PFSK-1 (cell line): ENCODE data around the gene PSMA3.

ENCODE experiments used
- FOXP2 ChIP-seq: optimal IDR thresholded peaks from 2 replicates; pipeline ENCODE3; 2011; ENCODE audit warnings: borderline replicate concordance, control low read depth, inconsistent platforms; ENCODE audit not compliant: insufficient read depth; ENCODE audit errors: extremely low read length, extremely low read depth
- POLR2AphosphoS5 ChIP-seq: IDR thresholded peaks from 2 replicates; pipeline ENCODE4 v1.6.1; 2012; ENCODE audit warnings: low read depth, mild to moderate bottlenecking, control low read depth, low read length, moderate library complexity
- SIN3A ChIP-seq: IDR thresholded peaks from 2 replicates; pipeline ENCODE4 v1.6.1; 2012; ENCODE audit warnings: mild to moderate bottlenecking, low read length, moderate library complexity, borderline replicate concordance; ENCODE audit not compliant: insufficient read depth
- TAF1 ChIP-seq: IDR thresholded peaks from 2 replicates; pipeline ENCODE4 v1.6.1; 2012; ENCODE audit warnings: low read length, control low read depth, borderline replicate concordance; ENCODE audit not compliant: insufficient read depth
- TF ChIP-seq, protein P1 (sequence below), 2 experiments: IDR thresholded peaks; 2 replicates each; pipeline versions ENCODE4 v1.6.1 to v1.8.0; 2011 to 2012; ENCODE audit warnings: low read depth in 2 of 2, low read length in 2 of 2, control low read depth in 1 of 2, inconsistent platforms in 1 of 2, mild to moderate bottlenecking in 1 of 2, moderate library complexity in 1 of 2; ENCODE audit not compliant: insufficient read depth in 1 of 2

Gene PSMA3

DNA sequence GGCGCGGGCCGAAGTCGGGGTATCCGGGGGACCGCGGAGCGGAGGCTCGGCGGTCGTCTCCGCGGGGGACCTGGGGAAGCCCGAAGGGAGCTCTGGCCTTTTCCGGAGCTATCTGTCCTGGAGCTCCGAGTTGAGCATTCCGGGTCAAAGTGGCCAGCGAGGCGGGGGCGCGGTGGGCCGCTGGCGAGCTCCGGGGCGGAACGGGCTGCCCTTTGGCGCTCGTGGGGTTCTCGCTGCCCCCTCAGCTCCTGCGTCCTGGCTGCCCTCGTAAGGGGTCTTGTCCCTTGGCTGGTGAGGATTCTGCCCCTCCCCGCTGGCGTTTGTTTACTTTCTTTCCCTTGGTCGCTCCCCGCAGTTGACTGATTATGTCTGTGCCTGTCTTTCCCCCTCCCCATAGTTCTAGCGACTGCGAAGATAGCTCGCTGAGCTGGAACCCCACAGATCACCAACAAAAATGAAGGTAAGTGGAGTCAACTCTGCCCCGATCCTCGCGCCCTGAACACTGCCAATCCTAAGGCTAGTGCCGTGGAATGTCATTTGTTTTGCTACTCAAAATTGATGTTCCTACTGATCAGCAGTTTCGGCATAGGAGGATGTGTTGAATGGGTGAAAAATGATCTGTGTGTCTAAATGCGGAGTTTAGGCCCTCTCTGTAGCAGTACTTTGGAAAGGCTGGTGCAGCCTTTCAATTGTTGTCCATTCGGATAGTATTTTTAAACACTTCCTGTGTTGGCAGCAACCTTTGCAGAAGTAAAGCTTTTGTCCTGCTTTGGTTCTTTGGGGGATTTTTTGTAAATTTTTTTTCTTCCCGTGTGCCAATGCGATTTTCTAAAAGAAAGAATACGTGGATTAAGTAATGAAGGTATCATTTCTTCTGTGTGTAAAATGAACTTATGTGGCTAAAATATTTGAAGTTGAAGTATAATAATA, 55.0 kb downstream of the PSMA3 start:
- TF ChIP-seq FOXP2: no peak
- peak; percentile 11; the same call in 1 of the 2 replicates for TF ChIP-seq SIN3A

DNA sequence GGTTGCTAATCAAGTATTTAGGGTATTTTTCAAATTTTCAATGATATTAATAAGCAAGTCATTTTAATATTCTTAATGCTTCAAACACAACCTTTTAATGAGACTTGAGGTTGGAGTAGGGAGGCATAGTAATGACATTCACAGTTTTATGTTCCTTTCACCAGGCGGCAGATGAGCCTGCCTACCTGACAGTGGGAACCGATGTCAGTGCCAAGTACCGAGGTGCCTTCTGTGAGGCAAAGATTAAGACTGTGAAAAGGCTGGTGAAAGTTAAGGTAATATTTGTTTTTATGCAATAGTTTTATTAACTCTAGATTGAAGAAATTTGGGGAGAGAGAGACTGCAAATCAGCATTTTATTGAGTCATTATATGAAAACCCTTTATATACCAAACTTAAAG, 56.8 kb downstream of the PSMA3 start:
- no peak for TF ChIP-seq SIN3A
- TF ChIP-seq, protein P1, sequence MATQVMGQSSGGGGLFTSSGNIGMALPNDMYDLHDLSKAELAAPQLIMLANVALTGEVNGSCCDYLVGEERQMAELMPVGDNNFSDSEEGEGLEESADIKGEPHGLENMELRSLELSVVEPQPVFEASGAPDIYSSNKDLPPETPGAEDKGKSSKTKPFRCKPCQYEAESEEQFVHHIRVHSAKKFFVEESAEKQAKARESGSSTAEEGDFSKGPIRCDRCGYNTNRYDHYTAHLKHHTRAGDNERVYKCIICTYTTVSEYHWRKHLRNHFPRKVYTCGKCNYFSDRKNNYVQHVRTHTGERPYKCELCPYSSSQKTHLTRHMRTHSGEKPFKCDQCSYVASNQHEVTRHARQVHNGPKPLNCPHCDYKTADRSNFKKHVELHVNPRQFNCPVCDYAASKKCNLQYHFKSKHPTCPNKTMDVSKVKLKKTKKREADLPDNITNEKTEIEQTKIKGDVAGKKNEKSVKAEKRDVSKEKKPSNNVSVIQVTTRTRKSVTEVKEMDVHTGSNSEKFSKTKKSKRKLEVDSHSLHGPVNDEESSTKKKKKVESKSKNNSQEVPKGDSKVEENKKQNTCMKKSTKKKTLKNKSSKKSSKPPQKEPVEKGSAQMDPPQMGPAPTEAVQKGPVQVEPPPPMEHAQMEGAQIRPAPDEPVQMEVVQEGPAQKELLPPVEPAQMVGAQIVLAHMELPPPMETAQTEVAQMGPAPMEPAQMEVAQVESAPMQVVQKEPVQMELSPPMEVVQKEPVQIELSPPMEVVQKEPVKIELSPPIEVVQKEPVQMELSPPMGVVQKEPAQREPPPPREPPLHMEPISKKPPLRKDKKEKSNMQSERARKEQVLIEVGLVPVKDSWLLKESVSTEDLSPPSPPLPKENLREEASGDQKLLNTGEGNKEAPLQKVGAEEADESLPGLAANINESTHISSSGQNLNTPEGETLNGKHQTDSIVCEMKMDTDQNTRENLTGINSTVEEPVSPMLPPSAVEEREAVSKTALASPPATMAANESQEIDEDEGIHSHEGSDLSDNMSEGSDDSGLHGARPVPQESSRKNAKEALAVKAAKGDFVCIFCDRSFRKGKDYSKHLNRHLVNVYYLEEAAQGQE (IDR thresholded peaks at IDR 0.05; ENCODE audit: insufficient read depth in 1 of 2, low read depth in 2 of 2, low read length in 2 of 2): no peak
- TF ChIP-seq FOXP2: no peak
- TF ChIP-seq POLR2AphosphoS5: no peak
- TF ChIP-seq TAF1: no peak

GRCh38 chr14:58305730-58306129, 61.1 kb downstream of the PSMA3 start:
- TF ChIP-seq TAF1: no peak
- TF ChIP-seq SIN3A: no peak
- no peak for TF ChIP-seq FOXP2
- no peak for TF ChIP-seq POLR2AphosphoS5
- TF ChIP-seq, protein P1 (IDR thresholded peaks at IDR 0.05; ENCODE audit: insufficient read depth in 1 of 2, low read depth in 2 of 2, low read length in 2 of 2): no peak

- TF ChIP-seq FOXP2 (no peak), TAF1 (no peak), POLR2AphosphoS5 (no peak), SIN3A (no peak)
- TF ChIP-seq, protein P1 (IDR thresholded peaks at IDR 0.05; ENCODE audit: insufficient read depth in 1 of 2, low read depth in 2 of 2, low read length in 2 of 2): no peak
Observed at GRCh38 chr14:58307597-58308316, 63.1 kb downstream of the PSMA3 start.

GRCh38 chr14:58309086-58309485, 64.4 kb downstream of the PSMA3 start:
- TF ChIP-seq TAF1 (no peak), FOXP2 (no peak), SIN3A (no peak), POLR2AphosphoS5 (no peak)
- TF ChIP-seq, protein P1 (IDR thresholded peaks at IDR 0.05; ENCODE audit: insufficient read depth in 1 of 2, low read depth in 2 of 2, low read length in 2 of 2): no peak
